Midbrain (tissue), 1 donor: ENCODE results near the gene MTM1.

Experiments used
- DNase-seq: peaks from one replicate; lab custom pipeline; 2025; lab: John Stamatoyannopoulos, UW

The MTM1 gene

DNA sequence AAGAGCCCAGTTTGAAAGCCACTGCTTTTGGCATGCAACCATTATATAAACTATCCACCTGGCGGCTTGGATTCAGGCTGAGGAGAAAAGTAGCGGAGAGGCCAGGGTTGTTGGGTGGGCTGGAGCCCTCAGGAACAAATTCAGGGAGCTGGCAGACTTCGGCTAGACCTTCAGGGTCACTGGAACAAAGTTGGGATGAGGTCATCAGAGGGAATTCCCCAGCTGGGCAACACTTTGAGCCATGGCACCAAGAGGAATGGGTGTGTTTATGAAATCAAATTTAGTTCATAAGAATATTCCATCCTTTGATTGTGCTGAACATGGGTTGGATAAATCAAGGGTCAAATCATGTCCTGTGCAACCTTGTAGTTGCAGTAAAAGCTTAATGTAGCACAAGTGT, 146.8 kb downstream of the MTM1 start:
- no peak for DNase-seq

DNA sequence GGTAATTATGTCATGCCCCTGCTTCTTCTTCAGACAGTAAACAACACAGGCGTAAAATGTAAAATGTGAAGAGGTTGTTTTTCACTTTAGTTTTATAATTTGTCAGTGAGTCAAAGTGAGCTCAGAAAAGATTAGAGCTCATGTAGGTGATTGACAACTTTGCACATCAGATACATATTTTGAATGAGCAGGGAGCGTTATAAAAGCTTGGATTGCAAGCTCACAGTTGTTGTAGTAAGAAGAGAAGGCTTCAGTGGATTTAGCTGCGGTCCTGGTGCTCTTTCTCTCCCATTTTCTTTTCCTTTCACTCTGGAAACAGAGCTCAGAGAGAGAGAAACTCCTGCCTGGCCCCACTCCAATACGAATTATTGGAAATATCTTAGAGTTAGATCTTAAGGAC, 151.2 kb downstream of the MTM1 start:
- DNase-seq = no peak
